Activated CD4-positive, alpha-beta T cell treated with anti-CD3 and anti-CD28 coated beads, Interleukin-2, Interleukin-6, amounts not matched to agents 100 ng/mL and 50 ng/mL, durations not matched to agents 16 hours and 8 hours (primary cell): ENCODE data around the gene FOXRED2.
"Not testable (repeated sequence)": the region's sequence is repeated elsewhere in the genome, so short reads cannot be mapped to it uniquely, and the experiment has no call there.

Experiments used
- DNase-seq: peaks from one replicate; pipeline ENCODE4 v3.0.0-alpha.2; 2020

The FOXRED2 gene

DNA sequence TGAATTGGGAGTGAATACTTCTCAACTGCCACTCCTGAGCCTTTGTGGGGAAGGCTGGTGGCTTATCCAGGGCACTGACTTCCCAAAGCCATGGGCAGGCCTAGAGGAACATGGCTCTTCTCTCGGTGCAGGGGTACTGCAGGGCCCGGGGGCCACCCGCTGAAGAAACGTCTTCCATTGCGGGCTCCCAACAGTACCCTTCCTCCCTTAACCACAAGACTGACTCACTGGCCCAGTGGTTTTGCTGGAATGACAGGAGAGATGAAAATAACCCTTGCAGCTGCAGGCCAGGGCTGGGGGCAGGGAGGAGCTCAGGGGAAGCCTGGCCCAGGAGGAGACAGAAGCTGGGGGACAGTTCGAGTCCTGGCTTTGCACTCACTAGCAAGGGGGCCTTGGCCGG, 38.9 kb downstream of the FOXRED2 start:
- DNase-seq = peak; percentile 46

DNA sequence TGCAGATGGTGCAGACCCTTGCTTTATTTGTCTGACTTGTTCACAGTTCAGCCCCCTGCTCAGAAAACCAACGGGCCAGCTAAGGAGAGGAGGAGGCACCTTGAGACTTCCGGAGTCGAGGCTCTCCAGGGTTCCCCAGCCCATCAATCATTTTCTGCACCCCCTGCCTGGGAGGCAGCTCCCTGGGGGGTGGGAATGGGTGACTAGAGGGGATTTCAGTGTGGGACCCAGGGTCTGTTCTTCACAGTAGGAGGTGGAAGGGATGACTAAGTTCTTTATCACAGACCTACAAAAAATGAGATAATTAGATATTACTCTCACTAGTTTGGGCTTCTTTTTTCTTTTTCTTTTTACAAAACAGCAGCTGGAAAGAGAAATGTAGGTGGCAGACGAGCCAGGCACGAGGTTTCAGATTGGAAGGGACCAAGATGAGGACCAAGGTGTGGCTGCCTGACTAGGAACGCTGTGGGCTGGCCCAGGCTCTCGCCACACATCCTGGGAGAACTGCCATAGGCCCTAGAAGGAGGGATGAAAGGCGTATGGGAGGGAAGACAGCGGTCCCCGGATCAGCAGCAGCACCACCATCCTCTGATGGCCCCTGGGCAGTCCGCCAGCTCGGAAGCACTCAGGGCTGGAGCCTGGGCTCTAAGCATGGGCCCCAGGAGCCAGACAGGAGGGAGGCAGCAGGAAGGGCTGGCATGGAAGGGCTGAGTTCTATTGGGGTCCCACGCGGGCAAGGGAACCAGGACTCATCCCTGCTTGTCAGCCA, 39.6 kb downstream of the FOXRED2 start:
- DNase-seq = no peak

DNA sequence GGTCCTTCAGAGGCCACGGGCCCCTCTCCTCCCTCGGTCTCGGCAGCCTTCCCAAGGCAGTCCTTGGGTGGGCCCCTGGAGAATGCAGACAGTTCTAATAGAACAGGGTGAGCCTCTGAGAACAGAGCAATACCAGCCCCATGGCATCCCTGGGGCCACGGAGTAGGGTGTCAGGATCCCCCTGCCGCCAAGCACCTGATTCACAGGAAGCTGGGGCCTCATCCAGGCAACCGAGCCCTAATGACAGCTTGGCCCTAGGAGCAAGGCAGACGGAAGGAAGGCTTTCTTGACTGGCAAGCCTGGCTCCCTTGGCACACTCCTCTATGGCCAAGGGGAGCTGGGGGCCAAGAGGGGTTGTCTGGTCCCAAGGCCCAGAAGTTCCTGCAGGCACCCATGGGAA, 40.6 kb downstream of the FOXRED2 start:
- DNase-seq = no peak

DNA sequence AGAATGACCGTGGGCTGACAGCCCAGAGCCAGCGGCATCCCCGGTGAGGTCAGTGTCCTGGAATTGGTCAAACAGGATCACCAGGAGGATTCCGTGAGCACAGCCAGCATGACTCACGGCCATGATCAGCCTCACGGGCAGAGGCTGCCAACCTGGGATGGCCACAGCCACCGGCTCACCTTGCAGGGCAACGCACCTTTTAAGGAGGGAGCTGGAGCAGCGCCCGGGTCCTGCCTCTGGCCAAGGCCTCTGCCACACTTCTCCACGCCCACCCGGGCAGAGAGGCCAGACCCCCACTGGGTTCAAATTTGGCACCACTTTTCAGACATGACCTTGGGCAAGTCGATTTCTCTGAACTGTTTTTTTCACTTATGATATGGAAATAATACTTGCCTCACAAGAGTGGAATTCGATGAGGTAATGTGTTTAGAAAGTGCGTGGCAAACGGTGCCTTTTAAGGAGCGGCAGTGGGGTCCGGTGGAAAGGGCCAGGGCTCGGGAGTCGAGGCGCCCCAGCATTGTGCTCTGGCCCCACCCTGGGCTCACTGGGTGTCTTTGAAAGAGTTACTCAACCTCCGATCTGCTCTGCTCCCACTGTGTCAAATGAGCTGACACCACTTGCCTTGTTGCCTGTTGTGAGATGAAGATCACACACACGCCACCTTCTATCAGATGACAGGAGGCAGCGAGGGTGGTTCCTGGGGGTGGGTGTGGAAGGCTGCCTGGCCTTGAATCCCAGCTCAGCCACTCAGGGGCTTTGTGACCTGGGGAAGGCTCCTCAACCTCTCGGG, 41.4 kb downstream of the FOXRED2 start:
- no peak for DNase-seq

DNA sequence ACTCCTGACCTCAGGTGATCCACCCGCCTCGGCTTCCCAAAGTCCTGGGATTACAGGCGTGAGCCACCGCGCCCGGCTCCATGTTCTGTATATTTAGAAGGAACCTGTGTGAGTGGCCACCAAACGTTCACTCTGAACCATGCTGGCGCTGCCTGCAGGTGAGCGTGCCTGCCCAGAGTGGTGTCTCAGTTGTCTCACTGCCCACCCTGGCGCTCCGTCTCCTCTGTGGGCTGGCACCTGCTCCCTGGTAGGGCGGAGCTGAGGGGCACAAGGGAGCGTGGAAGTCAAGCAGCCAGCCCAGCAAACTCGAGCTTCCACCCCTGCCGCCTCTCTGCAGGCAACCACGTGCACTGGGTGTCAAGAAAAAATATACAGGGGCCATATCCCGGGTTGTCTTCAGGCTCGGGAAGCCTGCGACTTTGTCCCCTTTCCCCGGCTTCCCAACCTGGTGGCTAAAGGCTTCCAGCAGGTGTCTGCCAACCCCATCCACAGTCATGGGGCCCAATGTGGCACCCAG, 42.1 kb downstream of the FOXRED2 start:
- DNase-seq = no peak

DNA sequence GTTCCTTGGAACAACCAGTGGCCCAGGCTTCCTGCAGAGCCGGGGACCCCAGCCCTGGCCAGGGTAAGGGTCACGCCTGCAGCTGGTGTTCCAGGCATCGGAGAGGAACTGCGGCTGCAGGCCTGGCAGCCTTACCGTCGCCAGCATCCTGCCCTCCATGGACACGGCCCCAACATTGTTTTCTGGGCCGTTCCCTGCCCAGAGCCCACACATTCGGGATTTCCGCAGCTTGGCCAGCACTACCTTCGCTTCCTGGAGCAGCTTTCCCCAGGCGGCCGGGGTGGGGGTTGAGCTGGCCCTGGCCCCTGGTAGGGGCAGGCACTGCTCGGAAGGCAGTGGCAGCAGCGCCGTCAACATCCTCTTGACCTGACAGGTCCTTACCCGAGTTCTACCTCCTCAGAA, 43.1 kb downstream of the FOXRED2 start:
- no peak for DNase-seq

DNA sequence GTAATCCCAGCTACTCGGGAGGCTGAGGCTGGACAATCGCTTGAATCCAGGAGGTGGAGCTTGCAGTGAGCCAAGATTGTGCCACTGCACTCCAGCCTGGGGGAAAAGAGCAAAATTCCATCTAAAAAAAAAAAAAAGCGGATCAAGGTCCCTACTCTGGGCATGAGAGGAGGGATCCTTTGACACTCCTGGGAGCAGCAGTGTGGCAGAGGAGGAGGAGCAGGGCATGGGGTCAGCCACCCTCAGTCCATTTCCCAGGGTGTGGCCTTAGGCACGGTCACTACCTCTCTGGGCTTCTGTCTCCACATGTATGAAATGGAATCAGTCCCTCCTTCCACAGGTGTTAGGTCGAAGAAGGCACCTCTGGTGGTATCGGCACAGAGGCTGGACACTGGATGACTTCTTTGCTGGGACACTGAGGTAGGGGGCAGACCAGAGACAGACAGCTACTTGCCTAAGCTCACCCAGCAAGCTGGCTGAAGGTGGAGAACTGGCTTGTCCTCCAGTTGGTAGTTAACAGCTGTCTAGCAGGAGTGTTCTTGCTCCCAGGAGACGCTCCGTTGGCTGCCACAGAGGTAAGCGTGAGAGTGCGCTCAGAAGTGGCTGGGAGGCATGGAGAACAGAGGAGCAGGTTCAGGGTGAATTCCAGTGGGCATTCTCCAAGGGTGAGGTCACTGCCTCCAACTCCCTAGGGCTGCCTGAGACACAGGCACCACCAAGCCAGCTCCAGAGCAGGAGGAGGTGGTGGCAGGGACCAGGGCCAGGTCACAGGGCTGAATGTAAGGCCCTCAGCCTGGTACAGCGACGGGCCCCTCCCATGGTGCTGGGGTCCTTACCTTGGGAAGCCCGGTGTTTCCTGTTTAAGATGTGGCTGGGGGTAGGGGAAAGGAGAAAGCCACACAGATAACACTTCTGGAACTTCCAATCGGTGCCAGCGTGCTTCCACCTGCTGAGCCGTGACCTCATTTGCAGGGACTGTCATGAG, 44.9 kb downstream of the FOXRED2 start:
- DNase-seq = no peak

DNA sequence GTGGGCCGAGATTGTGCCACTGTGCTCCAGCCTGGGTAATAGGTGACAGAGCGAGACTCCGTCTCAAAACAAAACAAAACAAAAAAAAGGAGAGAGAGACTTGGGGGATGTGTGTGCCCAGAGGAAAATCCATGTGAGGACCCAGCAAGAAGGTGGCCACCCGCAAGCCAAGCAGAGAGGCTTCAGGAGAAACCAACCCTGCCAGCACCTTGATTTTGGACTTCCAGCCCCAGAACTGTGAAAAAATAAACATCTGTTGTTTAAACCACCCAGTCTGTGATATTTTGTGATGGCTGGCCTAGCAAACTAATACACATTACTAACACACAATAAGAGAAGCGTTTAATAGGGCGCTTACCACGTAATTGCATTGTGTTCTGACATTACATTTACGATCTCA, 46.6 kb downstream of the FOXRED2 start:
- DNase-seq = no peak

DNA sequence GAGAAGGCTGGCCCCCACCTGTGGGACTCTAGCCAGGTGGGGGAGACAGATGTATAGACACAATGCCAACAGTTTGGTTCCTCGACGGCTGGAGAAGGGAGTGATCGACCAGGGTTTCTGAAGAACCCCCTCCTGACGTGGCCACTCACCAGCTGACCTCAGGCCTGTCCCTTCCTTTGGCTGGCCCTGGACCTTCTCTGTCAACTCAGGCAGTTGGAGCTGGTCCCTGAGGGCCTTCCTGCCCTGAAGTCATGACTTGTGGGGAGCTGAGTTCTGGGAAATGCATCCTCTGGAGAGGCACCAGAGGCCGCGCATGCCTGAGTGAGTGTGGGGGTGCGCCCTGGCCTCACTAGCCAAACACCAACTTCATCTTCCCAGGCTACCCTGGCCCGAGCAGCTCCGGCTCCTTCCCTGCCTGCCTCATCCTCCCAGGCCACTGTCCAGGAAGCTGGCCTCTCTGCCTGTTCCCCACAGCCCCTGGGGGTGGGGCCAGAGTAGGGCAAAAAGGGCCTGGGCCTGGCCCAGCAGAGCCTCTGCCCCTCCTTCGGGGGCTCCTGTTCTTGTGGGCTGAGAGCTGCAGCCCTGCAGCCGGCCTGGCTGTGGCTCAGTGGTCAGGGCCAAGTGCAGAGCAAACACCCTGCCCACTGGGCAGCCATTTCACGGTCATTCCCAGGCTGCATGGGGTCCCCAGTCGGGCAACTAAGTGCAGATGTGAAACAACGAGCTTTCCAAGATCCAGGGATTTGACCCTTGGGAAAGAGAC, 49.0 kb downstream of the FOXRED2 start:
- DNase-seq = no peak

DNA sequence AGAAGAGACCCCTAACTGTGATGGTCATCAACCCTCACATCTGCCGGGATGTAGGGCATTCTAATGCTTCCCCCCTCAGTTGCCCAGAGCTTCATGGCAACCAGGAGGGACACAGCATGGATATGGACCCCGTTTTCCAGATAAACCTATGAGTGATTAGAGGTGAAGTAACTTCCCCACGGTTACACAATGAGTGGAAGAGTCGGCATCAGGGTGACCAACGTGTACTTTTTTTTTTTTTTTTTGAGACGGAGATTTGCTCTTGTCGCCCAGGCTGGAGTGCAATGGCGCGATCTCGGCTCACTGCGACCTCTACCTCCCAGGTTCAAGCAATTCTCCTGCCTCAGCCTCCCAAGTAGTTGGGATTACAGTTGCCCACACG, 50.4 kb downstream of the FOXRED2 start:
- DNase-seq = no peak

DNA sequence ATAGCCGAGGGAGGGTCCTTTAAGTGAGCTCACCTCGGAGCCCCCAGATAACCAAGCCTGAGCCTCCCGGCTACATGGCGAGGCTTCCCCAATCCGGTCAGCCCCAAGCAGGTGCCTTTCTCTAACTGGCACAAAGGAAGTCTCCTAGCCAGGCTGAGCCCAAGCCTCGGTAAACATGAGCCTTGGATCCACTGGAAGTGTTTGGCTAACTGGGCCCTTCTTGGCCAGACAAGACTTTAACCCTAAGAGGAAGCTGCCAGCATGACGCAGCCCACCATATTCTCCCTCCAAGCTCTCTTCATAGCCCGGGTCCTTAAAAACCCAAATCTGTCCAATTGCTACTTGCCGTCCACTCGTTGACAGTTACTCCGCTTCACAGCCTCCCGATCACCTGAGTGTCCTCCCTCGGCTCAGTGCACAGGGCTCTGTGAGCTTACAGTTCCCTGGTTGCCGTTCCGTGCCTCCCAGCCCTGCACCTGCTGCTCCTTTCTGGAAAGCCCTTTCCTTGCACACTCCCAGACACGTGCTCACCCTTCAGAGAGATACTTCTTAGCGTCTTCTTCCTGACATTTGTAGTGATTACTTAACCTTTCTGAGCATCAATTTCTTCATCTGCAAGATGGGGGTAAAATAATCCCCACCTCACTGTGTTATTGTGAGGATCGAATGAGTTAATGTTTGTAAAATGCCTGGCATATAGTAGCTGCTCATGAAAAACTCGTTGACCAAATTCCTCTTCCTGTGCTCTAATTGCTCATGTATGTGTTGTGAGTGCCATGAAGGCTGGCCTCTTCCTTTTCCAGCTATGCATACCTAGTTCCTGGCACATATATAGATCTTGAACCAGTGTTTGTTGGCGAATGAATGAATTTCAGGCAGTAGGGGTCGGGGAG, 51.0 kb downstream of the FOXRED2 start:
- DNase-seq = no peak

DNA sequence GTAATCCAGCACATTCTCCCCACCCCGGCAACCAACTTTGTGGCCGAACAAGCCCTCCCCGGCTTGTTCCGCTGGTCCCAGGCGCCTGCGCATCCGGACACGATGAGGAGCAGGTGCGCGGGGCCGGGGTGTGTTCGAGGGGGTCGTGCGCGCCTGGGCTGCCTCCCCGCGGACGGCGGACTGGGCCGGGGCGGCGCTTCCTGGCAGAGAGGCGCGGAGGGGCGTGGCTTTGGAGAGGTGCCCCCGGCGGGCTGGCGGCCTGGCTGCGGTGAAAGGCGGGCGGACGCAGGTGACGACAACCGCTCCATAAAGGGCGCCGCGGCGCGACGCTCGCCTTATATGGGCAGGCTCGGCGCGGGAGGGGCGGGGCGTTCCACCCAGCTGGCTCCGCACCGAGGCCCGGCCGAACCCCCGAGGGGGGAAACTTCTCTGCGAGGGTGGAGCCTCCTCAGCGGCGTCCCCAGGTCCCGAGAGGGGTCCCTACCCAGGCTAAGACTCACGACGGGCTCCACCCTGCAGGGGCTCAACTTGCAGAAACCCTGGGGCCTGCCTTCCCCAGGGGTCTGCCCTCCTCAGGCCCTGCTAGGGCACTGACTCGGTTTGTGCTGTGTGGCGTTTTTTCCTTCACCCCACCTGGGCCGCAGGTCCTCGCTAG, 51.8 kb downstream of the FOXRED2 start:
- peak; percentile 98 for DNase-seq

DNA sequence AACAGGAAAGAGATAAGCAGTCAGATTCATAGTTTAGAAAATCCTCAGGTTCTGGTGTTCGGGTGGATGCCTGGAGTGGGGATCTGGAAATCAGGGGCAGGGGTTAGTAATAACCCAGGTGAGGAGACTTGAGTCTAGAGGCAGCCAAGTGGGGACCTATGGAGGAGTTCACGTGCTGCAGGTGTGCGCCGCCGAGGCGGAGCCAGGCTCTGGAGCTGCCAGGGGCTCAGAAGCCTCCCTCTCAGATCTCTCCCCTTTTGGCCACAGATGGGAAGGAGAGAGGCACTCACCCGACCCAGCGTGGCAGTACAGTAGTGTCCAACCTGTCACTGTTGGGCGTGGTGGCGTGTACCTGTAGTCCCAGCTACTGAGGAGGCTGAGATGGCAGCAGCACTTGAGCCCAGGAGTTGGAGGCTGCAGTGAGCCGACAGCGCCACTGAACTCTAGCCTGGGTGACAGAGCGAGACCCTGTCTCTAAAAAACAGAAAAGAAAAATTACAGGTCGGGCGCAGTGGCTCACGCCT, 52.9 kb downstream of the FOXRED2 start:
- DNase-seq = no peak

DNA sequence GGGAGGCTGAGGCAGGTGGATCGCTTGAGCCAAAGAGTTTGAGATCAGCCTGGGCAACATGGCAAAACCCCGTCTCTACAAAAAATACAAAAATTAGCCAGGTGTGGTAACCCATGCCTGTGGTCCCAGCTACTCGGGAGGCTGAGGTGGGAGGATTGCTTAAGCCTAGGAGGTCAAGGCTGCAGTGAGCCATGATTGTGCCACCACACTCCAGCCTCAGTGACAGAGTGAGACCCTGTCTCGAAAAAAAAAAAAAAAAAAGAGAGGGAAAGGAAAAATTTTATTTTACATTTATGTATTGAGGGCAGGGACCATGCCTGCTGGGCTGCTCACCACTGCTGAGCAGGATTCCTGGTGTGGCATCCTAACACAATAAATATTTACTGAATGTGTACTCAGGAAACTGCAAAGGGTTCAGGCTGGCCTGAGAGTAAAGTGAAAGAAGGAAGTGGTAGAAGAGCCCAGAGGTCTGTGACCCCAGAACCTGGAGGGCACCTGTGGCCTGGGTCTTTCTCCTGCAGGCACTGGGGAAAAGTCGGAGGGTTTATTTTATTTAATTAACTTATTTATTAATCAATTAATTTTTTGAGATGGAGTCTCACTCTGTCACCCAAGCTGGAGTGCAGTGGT, 53.7 kb downstream of the FOXRED2 start:
- not testable (repeated sequence) for DNase-seq

DNA sequence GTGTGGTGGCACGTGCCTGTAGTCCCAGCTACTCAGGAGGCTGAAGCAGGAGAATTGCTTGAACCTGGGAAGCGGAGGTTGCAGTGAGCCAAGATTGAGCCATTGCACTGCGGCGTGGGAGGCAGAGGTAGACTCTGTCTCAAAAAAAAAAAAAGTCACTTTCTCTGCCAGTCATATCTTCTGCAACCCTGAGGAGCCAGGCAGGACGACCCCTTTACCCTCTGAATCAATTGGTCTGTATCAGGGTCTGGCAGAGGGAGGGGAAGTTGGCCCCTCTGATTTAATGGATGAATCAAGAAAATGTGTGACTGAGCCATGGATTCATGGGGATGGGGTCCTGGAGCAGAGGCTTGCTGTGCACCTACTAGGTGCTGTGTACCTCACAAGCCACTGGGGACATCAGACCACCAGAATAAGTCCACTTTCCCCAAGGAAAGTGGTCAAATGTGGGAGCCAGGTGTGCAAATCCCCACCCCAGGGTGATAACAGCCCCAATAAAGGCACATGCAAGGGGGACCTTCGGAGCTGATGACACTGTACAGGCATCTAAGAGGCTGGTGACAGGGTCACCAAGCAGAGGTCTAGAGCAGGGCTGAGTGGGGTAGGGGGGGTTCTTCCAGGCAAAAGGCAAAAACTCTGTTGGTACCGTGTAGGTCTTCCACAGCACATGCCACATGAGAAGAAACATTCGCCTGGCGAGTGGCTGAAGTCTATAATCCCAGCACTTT, 54.4 kb downstream of the FOXRED2 start:
- DNase-seq = no peak

DNA sequence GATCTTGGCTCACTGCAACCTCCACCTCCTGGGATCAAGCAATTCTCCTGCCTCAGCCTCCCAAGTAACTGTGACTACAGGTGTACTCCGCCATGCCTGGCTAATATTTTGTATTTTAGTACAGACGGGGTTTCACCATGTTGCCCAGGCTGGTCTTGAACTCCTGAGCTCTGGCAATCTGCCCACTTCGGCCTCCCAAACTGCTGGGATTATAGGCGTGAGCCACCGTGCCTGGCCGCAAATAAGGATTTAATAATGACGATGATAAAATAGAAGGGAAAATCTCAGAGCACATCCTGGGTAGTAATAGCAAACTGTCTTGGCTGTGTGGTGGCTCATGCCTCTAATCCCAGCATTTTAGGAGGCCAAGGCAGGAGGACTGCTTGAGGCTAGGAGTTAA, 55.9 kb downstream of the FOXRED2 start:
- DNase-seq = not testable (repeated sequence)

DNA sequence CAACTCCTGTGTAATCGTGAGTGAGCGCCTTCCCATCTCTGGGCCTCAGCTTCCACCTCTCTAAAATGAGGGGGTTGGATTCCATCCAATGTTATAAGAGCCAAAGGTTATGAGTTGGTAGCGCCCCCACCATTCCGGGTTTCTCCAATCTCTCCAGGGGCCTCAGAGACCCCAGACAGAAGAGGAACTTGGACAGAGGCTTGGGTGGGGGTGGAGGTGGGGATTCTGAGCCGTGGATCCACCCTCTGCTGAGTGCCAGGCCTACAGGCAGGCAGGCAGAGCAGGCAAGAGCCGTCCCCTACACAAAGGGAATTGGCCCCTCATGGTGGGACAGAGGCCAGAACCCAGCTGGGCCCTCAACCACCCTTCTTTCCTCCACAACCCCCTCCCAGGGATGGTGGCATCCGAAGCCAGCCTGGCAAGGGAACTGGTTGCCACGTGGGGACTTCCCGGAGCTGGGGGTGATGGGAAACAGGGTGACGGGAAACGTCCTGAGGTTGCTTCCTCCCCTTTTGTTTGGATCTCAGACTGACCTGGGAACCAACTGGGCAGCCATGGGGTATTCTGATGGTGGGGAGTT, 57.2 kb downstream of the FOXRED2 start:
- DNase-seq = no peak

DNA sequence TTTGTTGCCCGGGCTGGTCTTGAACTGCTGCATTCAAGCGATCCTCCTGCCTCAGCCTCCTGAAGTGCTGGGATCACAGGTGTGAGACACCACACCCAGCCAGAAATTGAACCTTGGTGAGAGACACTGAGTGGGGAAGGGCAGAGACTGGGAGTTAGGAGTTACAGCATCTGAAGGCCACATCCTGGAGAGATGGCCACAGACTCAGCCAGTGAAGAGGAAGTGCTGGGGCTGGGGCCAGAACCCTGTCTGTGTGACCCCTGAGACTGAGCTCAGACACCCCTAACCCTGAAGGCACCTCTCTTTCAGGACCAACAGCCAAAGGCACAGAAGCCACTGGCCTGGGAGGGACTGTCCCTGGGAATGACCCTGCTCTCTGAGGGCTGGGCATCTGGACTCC, 59.2 kb downstream of the FOXRED2 start:
- no peak for DNase-seq
